Measurements from ENCODE around the gene CTBP2. TPM values are rescaled to one million over a fixed set of nuclear protein-coding genes. Genes with fewer than 3 reads are reported as not detected.

The CTBP2 gene
- total and polyA plus RNA-seq, 8 donors: 71.2 to 90.0 (median 84.1) TPM

DNA sequence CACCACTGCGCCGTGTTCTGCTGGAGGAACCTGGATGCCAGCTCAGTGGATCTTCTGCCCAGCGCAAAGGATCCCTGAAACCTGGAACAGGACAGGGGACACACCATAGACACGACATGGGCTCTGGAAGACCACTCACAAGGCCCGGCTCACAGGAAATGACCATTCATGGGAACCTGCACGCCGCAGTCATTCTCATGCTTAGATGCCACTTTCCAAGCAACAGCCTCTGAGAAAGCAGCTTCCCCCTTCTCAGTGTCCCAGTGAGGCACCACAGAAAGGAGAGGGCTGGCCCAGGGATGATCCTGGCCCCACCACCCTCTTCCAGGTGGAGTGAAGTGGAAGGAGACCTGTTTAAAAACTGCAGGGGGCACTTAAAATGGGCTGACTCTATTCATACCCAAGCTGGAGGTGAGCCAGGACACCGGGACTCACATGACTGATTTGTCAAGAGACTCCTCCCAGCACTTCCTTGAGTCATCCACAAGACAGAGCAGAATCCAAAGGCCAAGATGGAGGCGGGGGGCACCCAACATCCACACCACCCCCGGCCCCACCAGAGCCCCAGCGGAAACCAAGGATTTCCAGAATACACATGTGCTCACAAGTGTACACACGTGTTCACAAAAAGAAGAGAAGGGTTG lies 11.2 kb downstream of the CTBP2 start:
- Histone ChIP-seq H3K4me3 (no peak overlapping the region), H3K9me3 (no peaks in the 10 kb centered on the region), H3K27ac (peak overlapping the region; percentile 51 to 67), H3K27me3 (no peaks in the 10 kb centered on the region), H3K36me3 (no peaks in the 10 kb centered on the region), H3K4me1 (peaks cover 52 to 97% of the 10 kb centered on the region in 2 donors)
- intact Hi-C loops (cut with DNase I): no loop called here
- TF ChIP-seq, protein P1, sequence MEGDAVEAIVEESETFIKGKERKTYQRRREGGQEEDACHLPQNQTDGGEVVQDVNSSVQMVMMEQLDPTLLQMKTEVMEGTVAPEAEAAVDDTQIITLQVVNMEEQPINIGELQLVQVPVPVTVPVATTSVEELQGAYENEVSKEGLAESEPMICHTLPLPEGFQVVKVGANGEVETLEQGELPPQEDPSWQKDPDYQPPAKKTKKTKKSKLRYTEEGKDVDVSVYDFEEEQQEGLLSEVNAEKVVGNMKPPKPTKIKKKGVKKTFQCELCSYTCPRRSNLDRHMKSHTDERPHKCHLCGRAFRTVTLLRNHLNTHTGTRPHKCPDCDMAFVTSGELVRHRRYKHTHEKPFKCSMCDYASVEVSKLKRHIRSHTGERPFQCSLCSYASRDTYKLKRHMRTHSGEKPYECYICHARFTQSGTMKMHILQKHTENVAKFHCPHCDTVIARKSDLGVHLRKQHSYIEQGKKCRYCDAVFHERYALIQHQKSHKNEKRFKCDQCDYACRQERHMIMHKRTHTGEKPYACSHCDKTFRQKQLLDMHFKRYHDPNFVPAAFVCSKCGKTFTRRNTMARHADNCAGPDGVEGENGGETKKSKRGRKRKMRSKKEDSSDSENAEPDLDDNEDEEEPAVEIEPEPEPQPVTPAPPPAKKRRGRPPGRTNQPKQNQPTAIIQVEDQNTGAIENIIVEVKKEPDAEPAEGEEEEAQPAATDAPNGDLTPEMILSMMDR (IDR thresholded peaks at IDR 0.05): no peak
- DNase-seq (peak in 1 of 4 donors; percentile 62), ATAC-seq (no peak)

DNA sequence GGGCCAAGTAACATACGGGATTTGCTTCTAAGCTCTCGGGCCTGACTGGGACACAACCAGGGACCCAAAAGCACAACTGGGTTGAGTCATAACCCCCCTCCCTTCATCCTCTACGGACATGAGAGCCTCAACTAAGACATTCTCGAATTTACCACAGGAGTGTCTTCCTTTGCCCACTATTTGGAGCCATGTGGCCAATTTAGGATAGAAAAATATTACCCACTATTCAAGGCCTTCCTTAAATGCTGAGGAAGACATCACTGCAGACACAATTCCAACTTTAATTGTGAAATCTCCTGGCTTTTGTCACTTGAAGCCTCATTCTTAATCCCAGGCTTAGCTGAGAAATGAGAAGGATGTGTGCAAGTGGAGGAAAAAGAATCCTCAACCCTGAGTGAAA lies 11.8 kb downstream of the CTBP2 start:
- DNase-seq: no peak
- TF ChIP-seq, protein P1 (IDR thresholded peaks at IDR 0.05): no peak
- Histone ChIP-seq H3K4me3 (no peak overlapping the region), H3K36me3 (no peaks in the 10 kb centered on the region), H3K9me3 (no peaks in the 10 kb centered on the region), H3K4me1 (peaks cover 50 to 97% of the 10 kb centered on the region in 2 donors), H3K27me3 (no peaks in the 10 kb centered on the region), H3K27ac (peak overlapping the region; percentile 65 to 67)
- intact Hi-C loops (cut with DNase I): no loop called here
- ATAC-seq: no peak

DNA sequence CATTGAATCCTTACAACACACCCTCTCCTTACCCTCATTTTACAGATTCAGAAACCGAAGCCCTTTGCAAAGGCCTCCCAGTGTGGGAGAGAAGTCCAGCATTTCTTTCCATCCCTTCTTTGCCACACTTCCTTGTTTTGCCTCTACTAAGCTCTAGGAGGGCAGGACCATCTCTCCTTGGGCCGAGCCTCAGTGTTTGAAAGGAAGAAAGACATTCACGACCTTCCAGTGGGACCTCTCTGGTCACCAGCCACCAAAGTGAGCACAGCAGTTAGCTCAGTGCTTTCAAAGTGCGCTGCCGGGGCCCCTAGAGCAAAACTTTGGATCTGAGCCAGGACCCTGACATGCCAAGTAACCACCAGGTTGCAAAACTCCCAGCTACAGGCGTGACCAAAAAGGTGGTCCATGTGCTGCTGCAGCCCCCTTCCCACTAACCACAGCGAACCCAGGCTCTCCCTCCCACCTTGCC lies 12.4 kb downstream of the CTBP2 start:
- H3K4me3 ChIP-seq: no peak overlapping the region
- H3K27me3 ChIP-seq: no peaks in the 10 kb centered on the region
- H3K4me1 ChIP-seq: peaks cover 46 to 95% of the 10 kb centered on the region in 2 donors
- ATAC-seq (no peak), DNase-seq (peak in 1 of 4 donors; percentile 61)
- H3K36me3 ChIP-seq: no peaks in the 10 kb centered on the region
- H3K27ac ChIP-seq: peak overlapping the region; percentile 65 to 67
- intact Hi-C loops (cut with DNase I): no loop called here
- TF ChIP-seq, protein P1 (IDR thresholded peaks at IDR 0.05): no peak
- H3K9me3 ChIP-seq: no peaks in the 10 kb centered on the region

DNA sequence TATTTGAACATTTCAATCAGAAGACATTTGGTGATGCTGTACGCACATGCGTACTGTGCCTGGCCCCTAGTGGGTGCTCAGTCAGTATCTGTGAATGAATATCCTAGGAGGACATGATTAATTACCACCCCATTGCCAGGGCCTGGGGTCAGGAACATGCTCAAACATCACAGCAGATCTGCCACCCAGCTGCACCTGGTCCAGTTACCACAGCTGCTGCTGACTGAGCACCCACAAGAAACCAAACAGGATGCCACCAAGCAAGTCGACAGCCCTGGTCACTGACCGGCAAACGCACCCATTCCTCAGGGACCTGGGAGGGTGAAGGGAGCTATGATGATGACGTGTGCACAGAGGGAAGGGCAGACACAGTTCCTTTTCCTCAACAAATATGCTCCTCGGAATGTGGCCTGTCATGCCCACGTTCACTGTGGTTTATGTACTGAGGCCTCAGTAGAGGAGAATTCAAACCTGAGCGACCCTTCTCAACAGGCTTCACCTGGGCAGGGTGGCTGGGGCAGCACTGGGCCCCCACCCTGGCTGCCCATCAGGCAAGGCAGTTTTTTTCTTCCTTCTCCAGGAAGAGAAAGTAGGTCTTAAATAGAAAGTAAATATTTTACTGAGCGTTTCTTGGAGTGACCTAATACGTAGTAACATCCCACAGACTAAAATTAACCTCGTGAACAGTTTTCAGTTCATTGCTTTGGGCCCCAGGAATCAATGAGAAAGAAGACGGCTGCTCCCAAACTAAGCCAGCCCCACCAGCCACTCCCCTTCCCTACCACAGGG lies 13.4 kb downstream of the CTBP2 start:
- TF ChIP-seq, protein P1 (IDR thresholded peaks at IDR 0.05): no peak
- no peak overlapping the region for H3K4me3 ChIP-seq
- H3K9me3 ChIP-seq: no peaks in the 10 kb centered on the region
- peaks cover 46 to 91% of the 10 kb centered on the region in 2 donors for H3K4me1 ChIP-seq
- intact Hi-C loops (cut with DNase I): no loop called here
- DNase-seq: peak in 1 of 4 donors; percentile 43
- peak overlapping the region; percentile 65 to 67 for H3K27ac ChIP-seq
- ATAC-seq: peak; percentile 54
- H3K36me3 ChIP-seq: no peaks in the 10 kb centered on the region
- H3K27me3 ChIP-seq: no peaks in the 10 kb centered on the region

DNA sequence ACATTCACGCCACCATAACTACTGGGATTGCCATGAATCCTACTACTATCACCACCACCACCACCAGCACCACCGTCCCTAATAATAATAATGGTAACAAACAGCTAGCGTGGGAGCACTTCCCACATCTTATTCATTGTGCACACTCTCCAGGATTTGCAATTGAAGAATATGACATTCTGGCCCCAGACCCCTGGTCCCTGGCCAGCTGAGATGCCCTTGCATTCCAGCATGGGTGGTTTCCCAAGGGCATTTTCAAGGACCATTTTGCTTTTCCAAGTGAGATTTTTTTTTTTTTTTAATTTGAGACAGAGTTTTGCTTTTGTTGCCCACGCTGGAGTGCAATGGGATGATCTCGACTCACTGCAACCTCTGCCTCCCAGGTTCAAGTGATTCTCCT lies 14.7 kb downstream of the CTBP2 start:
- ATAC-seq (no peak), DNase-seq (no peak)
- H3K4me1 ChIP-seq: peaks cover 46 to 82% of the 10 kb centered on the region in 2 donors
- intact Hi-C loops (cut with DNase I): no loop called here
- no peak overlapping the region for H3K27ac ChIP-seq
- no peaks in the 10 kb centered on the region for H3K27me3 ChIP-seq
- TF ChIP-seq, protein P1 (IDR thresholded peaks at IDR 0.05): no peak
- no peak overlapping the region for H3K4me3 ChIP-seq
- H3K36me3 ChIP-seq: no peaks in the 10 kb centered on the region
- H3K9me3 ChIP-seq: no peaks in the 10 kb centered on the region

Measured in left lung (tissue), 10 donors.